GM10266 (cell line): ENCODE results near the gene PADI1.

Experiments used
- DNase-seq: peaks from one replicate; pipeline ENCODE4 v3.0.0; 2012; ENCODE audit errors: extremely low spot score
- CTCF ChIP-seq: IDR thresholded peaks from 2 replicates; pipeline ENCODE4 v1.5.1; 2012; ENCODE audit warnings: mild to moderate bottlenecking, low read depth; ENCODE audit not compliant: control insufficient read depth, insufficient read depth; ENCODE audit errors: missing control alignments

Gene PADI1

GRCh38 chr1:17227358-17227915 lies 22.5 kb downstream of the PADI1 start:
- TF ChIP-seq CTCF, result no peak
- DNase-seq, result no peak

- no peak for TF ChIP-seq CTCF
- no peak for DNase-seq
Observed at GRCh38 chr1:17228619-17229018, 23.7 kb downstream of the PADI1 start.

GRCh38 chr1:17229379-17229778 lies 24.5 kb downstream of the PADI1 start:
- no peak for TF ChIP-seq CTCF
- no peak for DNase-seq

- DNase-seq, result no peak
- no peak for TF ChIP-seq CTCF
Observed at GRCh38 chr1:17230106-17230505, 25.2 kb downstream of the PADI1 start.

GRCh38 chr1:17230671-17231310 lies 25.9 kb downstream of the PADI1 start:
- no peak for DNase-seq
- TF ChIP-seq CTCF, result no peak

GRCh38 chr1:17232759-17233661 lies 28.1 kb downstream of the PADI1 start:
- no peak for DNase-seq
- TF ChIP-seq CTCF, result no peak
